Upper lobe of right lung (tissue), 1 donor: ENCODE measurements around the gene GRAMD1B. TPM values are rescaled to one million over a fixed set of nuclear protein-coding genes. Genes with fewer than 3 reads are reported as not detected.

Source experiments
- ATAC-seq: fragments of 200-7000 bp; cut with Tn5 transposase; one replicate; pipeline ENCODE4 v1.9.1; 2020; ENCODE audit warnings: mild to moderate bottlenecking, moderate library complexity
- DNase-seq: peaks from one replicate; pipeline ENCODE4 v3.0.0-alpha.2; 2020
- H3K27ac ChIP-seq: fragments of 200-600 bp; one replicate; pipeline ENCODE4 v1.8.0; 2022
- H3K27me3 ChIP-seq: fragments of 200-600 bp; one replicate; pipeline ENCODE4 v1.8.0; 2022; ENCODE audit warnings: mild to moderate bottlenecking
- H3K36me3 ChIP-seq: fragments of 200-600 bp; one replicate; pipeline ENCODE4 v1.8.0; 2022
- H3K4me1 ChIP-seq: fragments of 200-600 bp; one replicate; pipeline ENCODE4 v1.8.0; 2022
- H3K4me3 ChIP-seq: fragments of 200-600 bp; one replicate; pipeline ENCODE4 v1.8.0; 2022; ENCODE audit warnings: mild to moderate bottlenecking
- H3K9me3 ChIP-seq: fragments of 200-600 bp; one replicate; pipeline ENCODE4 v1.8.0; 2022
- CTCF ChIP-seq: fragments of 200-600 bp; IDR thresholded peaks from one replicate; pipeline ENCODE4 v1.8.0; 2022; ENCODE audit warnings: antibody characterized with exemption
- intact Hi-C: fragments of 100-400 bp; cut with DNase I; formaldehyde crosslinking; loops from one replicate; pipeline ENCODE4 v1.11.0; 2022
- total RNA-seq: library from RNA; stranded (reverse); fragmentation: NEBNext Ultra II Directional; extraction: Animal tissue kit (Norgen Biotek cat#: 25700); gene quantifications from one replicate; pipeline ENCODE4 v1.2.1, GENCODE V29; 2021
- donor health status: DM: no; HTN: yes; CAD: no; lungs with severe emphysema.

GRAMD1B gene
- total RNA-seq, 1 donor from 2014 or later = 4.8 TPM

DNA sequence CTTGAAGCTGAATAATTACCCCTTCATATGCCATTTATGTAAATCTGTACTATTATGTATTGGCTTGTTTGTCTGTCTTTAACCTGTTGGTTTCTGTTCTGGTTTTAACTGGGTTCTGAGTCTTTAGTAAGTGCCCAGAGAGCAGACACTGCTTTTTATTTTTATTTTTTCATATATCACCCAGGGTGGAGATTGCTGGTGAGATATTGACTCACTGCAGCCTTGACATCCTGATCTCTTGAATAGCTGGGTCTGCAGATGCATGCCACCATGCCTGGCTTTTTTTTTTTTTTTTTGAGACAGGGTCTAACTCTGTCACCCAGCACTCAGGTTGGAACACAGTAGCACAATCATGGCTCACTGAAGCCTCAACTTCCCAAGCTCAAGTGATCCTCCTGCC, 19.4 kb downstream of the GRAMD1B start:
- Histone ChIP-seq H3K27ac (no peak overlapping the region), H3K4me1 (no peaks in the 10 kb centered on the region), H3K27me3 (no peaks in the 10 kb centered on the region), H3K9me3 (no peaks in the 10 kb centered on the region), H3K4me3 (no peak overlapping the region), H3K36me3 (no peaks in the 10 kb centered on the region)
- intact Hi-C loops = no loop called here
- DNase-seq = no peak
- no peak for ATAC-seq
- TF ChIP-seq CTCF = no peak

DNA sequence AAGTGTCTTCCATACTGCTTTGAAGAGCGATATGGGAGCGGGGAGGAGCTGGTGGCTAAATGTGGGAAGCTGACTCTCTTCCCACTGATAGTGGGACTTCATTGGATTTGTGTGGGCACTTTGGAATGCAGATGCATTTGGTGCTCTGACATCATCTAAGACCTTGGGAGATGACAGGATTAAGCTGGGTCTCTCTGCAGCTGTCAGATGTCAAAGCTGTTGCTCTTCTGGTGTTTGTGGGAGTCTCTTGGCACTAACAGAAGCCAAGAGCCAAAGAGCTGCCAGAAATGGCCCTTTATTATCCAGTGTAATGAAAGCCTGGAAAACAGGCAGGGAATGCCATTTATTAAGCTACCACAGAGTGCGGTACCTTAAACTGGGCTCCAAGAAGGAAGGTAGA, 20.6 kb downstream of the GRAMD1B start:
- H3K9me3 ChIP-seq = no peaks in the 10 kb centered on the region

DNA sequence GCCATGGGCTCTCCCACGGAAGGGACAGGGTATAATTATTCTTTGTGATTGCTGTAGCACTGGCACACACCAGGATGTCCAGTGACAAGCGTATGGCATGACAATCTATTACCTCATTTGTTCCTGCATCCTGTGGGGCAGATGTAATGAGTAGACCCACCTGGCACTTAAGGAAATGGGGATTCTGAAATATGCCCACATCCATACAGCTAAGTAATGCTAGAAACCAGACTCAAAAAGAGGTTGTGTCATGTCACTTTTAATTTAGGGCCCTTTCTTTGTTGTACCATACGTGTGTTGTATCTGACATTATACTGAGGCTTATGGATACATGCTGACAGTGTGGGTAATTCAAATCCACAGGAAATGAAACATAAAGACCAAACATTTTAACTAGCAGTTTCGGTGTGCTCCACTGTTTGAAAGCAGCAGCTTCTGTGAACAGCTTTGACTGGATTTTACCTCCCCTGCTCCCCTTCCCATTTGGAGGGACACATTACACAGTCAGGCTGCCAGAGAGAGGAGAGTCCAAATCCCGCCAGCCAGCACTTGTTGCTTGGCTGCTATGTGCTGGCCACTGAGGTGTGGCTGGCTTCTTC, 21.2 kb downstream of the GRAMD1B start:
- H3K4me1 ChIP-seq = no peaks in the 10 kb centered on the region
- no peak for TF ChIP-seq CTCF
- no peak for ATAC-seq
- intact Hi-C loops = no loop called here
- no peaks in the 10 kb centered on the region for H3K9me3 ChIP-seq
- H3K36me3 ChIP-seq = no peaks in the 10 kb centered on the region
- no peaks in the 10 kb centered on the region for H3K27me3 ChIP-seq
- H3K27ac ChIP-seq = no peak overlapping the region
- H3K4me3 ChIP-seq = no peak overlapping the region
- no peak for DNase-seq

More for the DNA sequence above, 20.6 kb downstream of the GRAMD1B start:
- Histone ChIP-seq H3K27ac (no peak overlapping the region), H3K36me3 (no peaks in the 10 kb centered on the region), H3K4me1 (no peaks in the 10 kb centered on the region), H3K27me3 (no peaks in the 10 kb centered on the region), H3K4me3 (no peak overlapping the region)
- TF ChIP-seq CTCF = no peak
- no peak for DNase-seq
- intact Hi-C loops = no loop called here
- ATAC-seq = peak; percentile 19

DNA sequence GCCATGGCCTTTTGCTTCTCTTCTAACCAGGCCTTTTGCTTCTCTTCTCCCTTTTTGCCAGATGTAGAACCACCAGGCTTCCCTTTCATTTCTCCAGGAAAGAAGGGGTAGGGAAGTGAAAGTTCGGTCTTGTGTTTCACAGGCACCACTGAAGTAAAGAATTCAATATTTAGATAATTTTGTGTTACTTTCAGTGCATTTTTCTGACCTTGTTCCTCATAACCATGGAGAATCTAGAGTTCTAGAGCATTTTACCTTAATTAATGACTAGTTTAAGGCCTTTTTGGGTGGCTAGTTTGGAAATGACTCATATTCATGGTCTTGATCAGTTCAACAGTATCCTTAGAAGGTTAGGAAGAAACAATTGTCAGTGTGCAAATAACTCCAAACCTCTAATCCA, 22.7 kb downstream of the GRAMD1B start:
- intact Hi-C loops = no loop called here
- no peaks in the 10 kb centered on the region for H3K27me3 ChIP-seq
- H3K27ac ChIP-seq = no peak overlapping the region
- DNase-seq (no peak), ATAC-seq (peak; percentile 37)
- no peaks in the 10 kb centered on the region for H3K4me1 ChIP-seq
- H3K4me3 ChIP-seq = no peak overlapping the region
- TF ChIP-seq CTCF = no peak
- H3K9me3 ChIP-seq = no peaks in the 10 kb centered on the region
- H3K36me3 ChIP-seq = no peaks in the 10 kb centered on the region

- intact Hi-C loops = no loop called here
- no peak for TF ChIP-seq CTCF
- Histone ChIP-seq H3K27ac (no peak overlapping the region), H3K4me1 (no peaks in the 10 kb centered on the region), H3K4me3 (no peak overlapping the region), H3K9me3 (no peaks in the 10 kb centered on the region), H3K36me3 (no peaks in the 10 kb centered on the region), H3K27me3 (no peaks in the 10 kb centered on the region)
- ATAC-seq (no peak), DNase-seq (no peak)
Measured at GRCh38 chr11:123454060-123454651, 24.1 kb downstream of the GRAMD1B start.
